A549 (cell line): Measurements from ENCODE around the gene KCNH6. TPM values are rescaled to one million over a fixed set of nuclear protein-coding genes. Genes with fewer than 3 reads are reported as not detected.

Source experiments
- ATAC-seq, 2 experiments: fragments of 200-7000 bp in 1 of 2; fragments of >200 bp in 1 of 2; cut with Nextera tagmentation in 1 of 2; cut with Tn5 transposase in 1 of 2; 3 replicates each; pipeline versions ENCODE4 v1.8.0 to v1.9.1; 2018 to 2020; ENCODE audit warnings: mild to moderate bottlenecking in 1 of 2, moderate library complexity in 1 of 2
- CTCF ChIA-PET: fragments of 300-600 bp; sonication (Branson Sonifier 250); formaldehyde crosslinking; extraction: SDS; loops from one replicate; lab custom pipeline; 2021; ENCODE audit warnings: antibody characterized with exemption, inconsistent platforms; lab: Yijun Ruan, JAX
- POLR2A ChIA-PET: fragments of 350-600 bp; formaldehyde crosslinking; extraction: SDS; loops from one replicate; lab custom pipeline; 2021; ENCODE audit warnings: antibody characterized with exemption, inconsistent platforms; lab: Yijun Ruan, JAX
- DNase-seq, 2 experiments: peaks; one replicate each; pipeline versions ENCODE4 v3.0.0 to v3.0.0-alpha.2; 2011 to 2016; ENCODE audit warnings: low read depth in 1 of 2, low spot score in 1 of 2
- FAIRE-seq: peaks from 2 replicates; lab custom pipeline; 2011; peaks lifted over from hg19 to GRCh38; lab: Jason Lieb, UNC
- H3K27ac ChIP-seq, 2 experiments: fragments of >200 bp; sonication (Bioruptor Twin); formaldehyde crosslinking; 3 replicates each; pipeline ENCODE4 v1.5.1; 2016 to 2017
- H3K4me1 ChIP-seq: fragments of >200 bp; sonication (Bioruptor Twin); formaldehyde crosslinking; 3 replicates; pipeline ENCODE4 v1.6.1; 2016
- H3K4me2 ChIP-seq: fragments of >200 bp; sonication (Bioruptor Twin); formaldehyde crosslinking; 3 replicates; pipeline ENCODE4 v1.6.1; 2016
- H3K4me3 ChIP-seq: fragments of >200 bp; sonication (Bioruptor Twin); formaldehyde crosslinking; 3 replicates; pipeline ENCODE4 v1.5.1; 2016
- H3K9me3 ChIP-seq: fragments of >200 bp; sonication (Bioruptor Twin); formaldehyde crosslinking; 3 replicates; pipeline ENCODE4 v1.6.1; 2016
- CBX2 ChIP-seq: fragments of 200-600 bp; sonication (generic); IDR thresholded peaks from 2 replicates; pipeline ENCODE4 v1.6.1; 2016; ENCODE audit warnings: low read depth, mild to moderate bottlenecking, borderline replicate concordance
- EHMT2 ChIP-seq: fragments of 200-600 bp; sonication (generic); IDR thresholded peaks from 2 replicates; pipeline ENCODE4 v1.6.1; 2016; ENCODE audit warnings: antibody characterized with exemption, low read depth, mild to moderate bottlenecking, moderate library complexity
- EP300 ChIP-seq, 2 experiments: fragments of >200 bp; sonication (Bioruptor Twin); formaldehyde crosslinking; IDR thresholded peaks; 2 replicates in 1 of 2; 3 replicates in 1 of 2; pipeline ENCODE4 v1.6.1; 2016 to 2017
- ESRRA ChIP-seq: fragments of 150-350 bp; IDR thresholded peaks from 2 replicates; pipeline ENCODE4 v1.6.1; 2014; ENCODE audit warnings: mild to moderate bottlenecking, low read length, borderline replicate concordance
- FOSL2 ChIP-seq, 2 experiments: fragments of 450-650 bp in 1 of 2; fragments of >200 bp in 1 of 2; sonication (Bioruptor Twin) in 1 of 2; formaldehyde crosslinking; IDR thresholded peaks; 2 replicates each; pipeline versions ENCODE4 v1.5.0 to v1.6.1; 2016 to 2020; ENCODE audit warnings: mild to moderate bottlenecking in 1 of 2, moderate library complexity in 1 of 2
- FOXS1 ChIP-seq: fragments of 250-450 bp; sonication (Bioruptor Pico); IDR thresholded peaks from 2 replicates; pipeline ENCODE4 v1.5.0; 2020; ENCODE audit warnings: mild to moderate bottlenecking, moderate library complexity
- GATA3 ChIP-seq: IDR thresholded peaks from 2 replicates; pipeline ENCODE4 v1.6.1; 2012; ENCODE audit warnings: borderline replicate concordance
- KDM1A ChIP-seq: fragments of 200-600 bp; sonication (generic); IDR thresholded peaks from 2 replicates; pipeline ENCODE4 v1.6.1; 2016; ENCODE audit warnings: low read depth, mild to moderate bottlenecking
- KDM5A ChIP-seq: fragments of 200-600 bp; sonication (generic); IDR thresholded peaks from 2 replicates; pipeline ENCODE4 v1.6.1; 2016; ENCODE audit warnings: antibody characterized with exemption, mild to moderate bottlenecking
- NFE2L2 ChIP-seq: fragments of 150-350 bp; conservative IDR thresholded peaks from 2 replicates; pipeline ENCODE4 v1.6.1; 2014; ENCODE audit warnings: low read length
- PHF8 ChIP-seq: fragments of 200-600 bp; sonication (generic); IDR thresholded peaks from 2 replicates; pipeline ENCODE4 v1.6.1; 2016; ENCODE audit warnings: low read depth, mild to moderate bottlenecking, antibody characterized with exemption, moderate library complexity, borderline replicate concordance
- RNF2 ChIP-seq: fragments of 200-600 bp; sonication (generic); IDR thresholded peaks from 2 replicates; pipeline ENCODE4 v1.6.1; 2016; ENCODE audit warnings: low read depth, mild to moderate bottlenecking, antibody characterized with exemption, moderate library complexity, borderline replicate concordance
- SMC3 ChIP-seq: fragments of >200 bp; sonication (Bioruptor Twin); formaldehyde crosslinking; IDR thresholded peaks from 3 replicates; pipeline ENCODE4 v1.6.1; 2018; ENCODE audit warnings: inconsistent platforms
- TP53 ChIP-seq: fragments of 250-450 bp; sonication (Bioruptor Pico); IDR thresholded peaks from 2 replicates; pipeline ENCODE4 v1.5.0; 2021; ENCODE audit warnings: mild to moderate bottlenecking, moderate library complexity
- ZSCAN20 ChIP-seq: fragments of 250-450 bp; sonication (Bioruptor Pico); IDR thresholded peaks from 2 replicates; pipeline ENCODE4 v1.8.0; 2022; ENCODE audit warnings: mild to moderate bottlenecking, moderate library complexity
- WGBS: methylation state at CpG from one replicate; pipeline ENCODE4 v1.1.6; 2017; ENCODE audit errors: missing lambda C conversion rate; 5-methylcytosine and 5-hydroxymethylcytosine counted together
- polyA plus RNA-seq, 4 experiments: library from polyadenylated mRNA; depleted of rRNA in 3 of 4; stranded (reverse); fragments of >200 nt; fragmentation: RNase III in 1 of 4; extraction: RNeasy Plus Mini Kit Qiagen cat#74134 plus additional on column Dnase treatment in 1 of 4; gene quantifications; 2 replicates in 3 of 4; 3 replicates in 1 of 4; pipeline ENCODE4 v1.2.3, GENCODE V29; 2011 to 2017
- TF ChIP-seq, protein P1 (sequence below): fragments of >200 bp; sonication (Bioruptor Twin); formaldehyde crosslinking; IDR thresholded peaks from 2 replicates; pipeline ENCODE4 v1.6.1; 2016
- TF ChIP-seq, protein P2 (sequence below): fragments of 200-600 bp; sonication (generic); IDR thresholded peaks from 2 replicates; pipeline ENCODE4 v1.6.1; 2016; ENCODE audit warnings: antibody characterized with exemption, mild to moderate bottlenecking, moderate library complexity
- TF ChIP-seq, protein P3 (sequence below): fragments of 250-450 bp; sonication (Bioruptor Pico); IDR thresholded peaks from 2 replicates; pipeline ENCODE4 v1.5.0; 2021; ENCODE audit warnings: mild to moderate bottlenecking, moderate library complexity, borderline replicate concordance
- TF ChIP-seq, protein P4 (sequence below): IDR thresholded peaks from 2 replicates; pipeline ENCODE4 v1.6.1; 2012
- TF ChIP-seq, protein P5 (sequence below): fragments of >200 bp; sonication (Bioruptor Twin); formaldehyde crosslinking; IDR thresholded peaks from 3 replicates; pipeline ENCODE4 v1.5.1; 2016

KCNH6 gene
- polyA plus RNA-seq, 2 of the 4 experiments (the other 2 are of a cell fraction), result not detected

DNA sequence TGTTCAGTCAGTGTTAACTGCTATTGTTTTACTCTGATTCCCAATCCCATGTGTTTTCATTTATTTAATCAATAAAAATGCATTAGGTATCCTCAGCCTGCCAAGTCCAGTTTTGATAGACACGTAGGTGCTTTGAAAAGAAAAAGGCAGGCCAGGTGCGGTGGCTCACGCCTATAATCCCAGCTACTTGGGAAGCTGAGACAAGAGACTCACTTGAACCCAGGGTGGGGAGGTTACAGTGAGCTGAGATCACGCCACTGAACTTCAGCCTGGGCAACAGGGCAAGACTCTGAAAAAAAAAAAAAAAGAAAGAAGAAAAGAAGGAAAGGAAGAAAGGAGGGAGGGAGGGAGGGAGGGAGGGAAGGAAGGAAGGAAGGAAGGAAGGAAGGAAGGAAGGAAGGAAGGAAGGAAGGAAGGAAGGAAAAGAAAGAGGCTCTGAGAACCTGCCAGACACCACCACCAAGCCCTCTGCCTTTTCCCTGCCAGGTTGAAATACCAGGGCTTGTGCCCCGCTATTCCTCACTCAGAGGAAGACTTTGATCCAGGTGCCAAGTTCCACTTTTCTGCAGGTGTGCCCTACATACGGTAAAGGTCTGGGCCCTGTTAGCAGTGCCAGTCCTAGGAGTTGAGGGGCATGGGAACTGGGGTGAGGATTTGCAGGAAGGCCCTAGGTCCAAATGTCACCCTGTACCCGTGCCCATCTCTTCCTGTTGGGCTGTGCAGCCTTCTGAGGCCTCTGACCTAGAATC lies 10.1 kb upstream of the KCNH6 start:
- TF ChIP-seq, protein P1, sequence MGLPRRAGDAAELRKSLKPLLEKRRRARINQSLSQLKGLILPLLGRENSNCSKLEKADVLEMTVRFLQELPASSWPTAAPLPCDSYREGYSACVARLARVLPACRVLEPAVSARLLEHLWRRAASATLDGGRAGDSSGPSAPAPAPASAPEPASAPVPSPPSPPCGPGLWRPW, result no peak
- TF ChIP-seq, protein P2, sequence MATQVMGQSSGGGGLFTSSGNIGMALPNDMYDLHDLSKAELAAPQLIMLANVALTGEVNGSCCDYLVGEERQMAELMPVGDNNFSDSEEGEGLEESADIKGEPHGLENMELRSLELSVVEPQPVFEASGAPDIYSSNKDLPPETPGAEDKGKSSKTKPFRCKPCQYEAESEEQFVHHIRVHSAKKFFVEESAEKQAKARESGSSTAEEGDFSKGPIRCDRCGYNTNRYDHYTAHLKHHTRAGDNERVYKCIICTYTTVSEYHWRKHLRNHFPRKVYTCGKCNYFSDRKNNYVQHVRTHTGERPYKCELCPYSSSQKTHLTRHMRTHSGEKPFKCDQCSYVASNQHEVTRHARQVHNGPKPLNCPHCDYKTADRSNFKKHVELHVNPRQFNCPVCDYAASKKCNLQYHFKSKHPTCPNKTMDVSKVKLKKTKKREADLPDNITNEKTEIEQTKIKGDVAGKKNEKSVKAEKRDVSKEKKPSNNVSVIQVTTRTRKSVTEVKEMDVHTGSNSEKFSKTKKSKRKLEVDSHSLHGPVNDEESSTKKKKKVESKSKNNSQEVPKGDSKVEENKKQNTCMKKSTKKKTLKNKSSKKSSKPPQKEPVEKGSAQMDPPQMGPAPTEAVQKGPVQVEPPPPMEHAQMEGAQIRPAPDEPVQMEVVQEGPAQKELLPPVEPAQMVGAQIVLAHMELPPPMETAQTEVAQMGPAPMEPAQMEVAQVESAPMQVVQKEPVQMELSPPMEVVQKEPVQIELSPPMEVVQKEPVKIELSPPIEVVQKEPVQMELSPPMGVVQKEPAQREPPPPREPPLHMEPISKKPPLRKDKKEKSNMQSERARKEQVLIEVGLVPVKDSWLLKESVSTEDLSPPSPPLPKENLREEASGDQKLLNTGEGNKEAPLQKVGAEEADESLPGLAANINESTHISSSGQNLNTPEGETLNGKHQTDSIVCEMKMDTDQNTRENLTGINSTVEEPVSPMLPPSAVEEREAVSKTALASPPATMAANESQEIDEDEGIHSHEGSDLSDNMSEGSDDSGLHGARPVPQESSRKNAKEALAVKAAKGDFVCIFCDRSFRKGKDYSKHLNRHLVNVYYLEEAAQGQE, result no peak
- no peak for TF ChIP-seq EHMT2
- TF ChIP-seq CBX2, result no peak
- TF ChIP-seq EP300 (IDR thresholded peaks at IDR 0.05), result no peak
- ChIA-PET POLR2A (no interaction called here), CTCF (interaction anchor here (1.0 to 3.0 kb wide), 4 partner anchors 10 to 99 kb away, joined by 4 to 14 read pairs (median 7); partner anchors contain the start of gene KCNH6)

DNA sequence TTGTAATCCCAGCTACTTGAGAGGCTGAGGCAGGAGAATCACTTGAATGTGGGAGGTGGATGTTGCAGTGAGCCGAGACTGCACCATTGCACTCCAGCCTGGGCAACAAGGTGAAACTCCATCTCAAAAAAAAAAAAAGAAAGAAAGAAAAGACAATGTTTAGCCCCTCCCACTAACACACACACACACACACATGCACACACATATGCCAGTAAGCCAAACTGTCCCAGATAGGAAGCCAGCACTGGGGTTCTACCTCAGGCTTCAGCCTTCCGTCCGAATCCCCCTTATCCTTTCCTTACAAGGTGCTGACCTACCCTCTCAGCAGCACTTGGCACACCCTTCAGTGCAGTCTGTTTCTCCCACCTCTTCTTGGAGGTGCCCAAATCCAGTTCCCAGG lies 8.7 kb upstream of the KCNH6 start:
- CTCF ChIA-PET, result interaction anchor here (1.0 to 3.0 kb wide), 7 partner anchors 9 to 98 kb away, joined by 3 to 14 read pairs (median 6); partner anchors contain the start of gene KCNH6
- TF ChIP-seq, protein P2, result no peak
- TF ChIP-seq SMC3 (no peak), KDM5A (no peak), PHF8 (no peak), TP53 (no peak), KDM1A (no peak), NFE2L2 (no peak), ESRRA (no peak), RNF2 (no peak), FOXS1 (no peak), ZSCAN20 (no peak), GATA3 (no peak), FOSL2 (IDR thresholded peaks at IDR 0.05) (no peak), FOSL2 (CRISPR knock-in tag; IDR thresholded peaks at IDR 0.05) (no peak)
- TF ChIP-seq, protein P3, sequence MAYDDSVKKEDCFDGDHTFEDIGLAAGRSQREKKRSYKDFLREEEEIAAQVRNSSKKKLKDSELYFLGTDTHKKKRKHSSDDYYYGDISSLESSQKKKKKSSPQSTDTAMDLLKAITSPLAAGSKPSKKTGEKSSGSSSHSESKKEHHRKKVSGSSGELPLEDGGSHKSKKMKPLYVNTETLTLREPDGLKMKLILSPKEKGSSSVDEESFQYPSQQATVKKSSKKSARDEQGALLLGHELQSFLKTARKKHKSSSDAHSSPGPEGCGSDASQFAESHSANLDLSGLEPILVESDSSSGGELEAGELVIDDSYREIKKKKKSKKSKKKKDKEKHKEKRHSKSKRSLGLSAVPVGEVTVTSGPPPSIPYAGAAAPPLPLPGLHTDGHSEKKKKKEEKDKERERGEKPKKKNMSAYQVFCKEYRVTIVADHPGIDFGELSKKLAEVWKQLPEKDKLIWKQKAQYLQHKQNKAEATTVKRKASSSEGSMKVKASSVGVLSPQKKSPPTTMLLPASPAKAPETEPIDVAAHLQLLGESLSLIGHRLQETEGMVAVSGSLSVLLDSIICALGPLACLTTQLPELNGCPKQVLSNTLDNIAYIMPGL (CRISPR knock-in tag), result no peak
- TF ChIP-seq, protein P4, sequence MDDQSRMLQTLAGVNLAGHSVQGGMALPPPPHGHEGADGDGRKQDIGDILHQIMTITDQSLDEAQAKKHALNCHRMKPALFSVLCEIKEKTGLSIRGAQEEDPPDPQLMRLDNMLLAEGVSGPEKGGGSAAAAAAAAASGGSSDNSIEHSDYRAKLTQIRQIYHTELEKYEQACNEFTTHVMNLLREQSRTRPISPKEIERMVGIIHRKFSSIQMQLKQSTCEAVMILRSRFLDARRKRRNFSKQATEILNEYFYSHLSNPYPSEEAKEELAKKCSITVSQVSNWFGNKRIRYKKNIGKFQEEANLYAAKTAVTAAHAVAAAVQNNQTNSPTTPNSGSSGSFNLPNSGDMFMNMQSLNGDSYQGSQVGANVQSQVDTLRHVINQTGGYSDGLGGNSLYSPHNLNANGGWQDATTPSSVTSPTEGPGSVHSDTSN, result no peak
- TF ChIP-seq, protein P1, result no peak
- TF ChIP-seq, protein P5, sequence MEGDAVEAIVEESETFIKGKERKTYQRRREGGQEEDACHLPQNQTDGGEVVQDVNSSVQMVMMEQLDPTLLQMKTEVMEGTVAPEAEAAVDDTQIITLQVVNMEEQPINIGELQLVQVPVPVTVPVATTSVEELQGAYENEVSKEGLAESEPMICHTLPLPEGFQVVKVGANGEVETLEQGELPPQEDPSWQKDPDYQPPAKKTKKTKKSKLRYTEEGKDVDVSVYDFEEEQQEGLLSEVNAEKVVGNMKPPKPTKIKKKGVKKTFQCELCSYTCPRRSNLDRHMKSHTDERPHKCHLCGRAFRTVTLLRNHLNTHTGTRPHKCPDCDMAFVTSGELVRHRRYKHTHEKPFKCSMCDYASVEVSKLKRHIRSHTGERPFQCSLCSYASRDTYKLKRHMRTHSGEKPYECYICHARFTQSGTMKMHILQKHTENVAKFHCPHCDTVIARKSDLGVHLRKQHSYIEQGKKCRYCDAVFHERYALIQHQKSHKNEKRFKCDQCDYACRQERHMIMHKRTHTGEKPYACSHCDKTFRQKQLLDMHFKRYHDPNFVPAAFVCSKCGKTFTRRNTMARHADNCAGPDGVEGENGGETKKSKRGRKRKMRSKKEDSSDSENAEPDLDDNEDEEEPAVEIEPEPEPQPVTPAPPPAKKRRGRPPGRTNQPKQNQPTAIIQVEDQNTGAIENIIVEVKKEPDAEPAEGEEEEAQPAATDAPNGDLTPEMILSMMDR, result no peak

More for the DNA sequence above, 10.1 kb upstream of the KCNH6 start:
- H3K4me3 ChIP-seq, result no peak overlapping the region
- H3K9me3 ChIP-seq, result no peaks in the 10 kb centered on the region
- H3K27ac ChIP-seq, result no peak overlapping the region
- ATAC-seq (peak; percentile 17 to 34; a peak in 4 of 6 replicates), DNase-seq (no peak), FAIRE-seq (no peak)
- WGBS, result 57% methylated on average over 7 of the region's 7 CpGs
- no peaks in the 10 kb centered on the region for H3K4me1 ChIP-seq
- H3K4me2 ChIP-seq, result no peak overlapping the region

More for the DNA sequence above, 8.7 kb upstream of the KCNH6 start:
- H3K9me3 ChIP-seq, result no peaks in the 10 kb centered on the region
- POLR2A ChIA-PET, result no interaction called here
- H3K27ac ChIP-seq, result no peak overlapping the region
- WGBS, result 76% methylated on average over 3 of the region's 3 CpGs
- DNase-seq (no peak), FAIRE-seq (no peak), ATAC-seq (peak in 1 of 2 experiments; percentile 16; a peak in 1 of 6 replicates)
- H3K4me2 ChIP-seq, result no peak overlapping the region
- no peak overlapping the region for H3K4me3 ChIP-seq
- H3K4me1 ChIP-seq, result no peaks in the 10 kb centered on the region
